OCI-LY3 (cell line): ENCODE results near the gene MAN2A2.

ENCODE experiments used
- H2AFZ ChIP-seq: fragments of 200-600, 300-600 bp; shearing (Covaris generic); 2 replicates; pipeline ENCODE4 v1.6.0; 2014; ENCODE audit warnings: antibody characterized with exemption, low read depth, low read length
- H3K27ac ChIP-seq: fragments of 200-600, 300-600 bp; sonication (generic); 2 replicates; pipeline ENCODE4 v1.5.1; 2014; ENCODE audit warnings: mild to moderate bottlenecking, low read length, moderate library complexity, mixed read lengths
- H3K27me3 ChIP-seq: fragments of 200-600, 300-600 bp; sonication (generic); 2 replicates; pipeline ENCODE4 v1.6.1; 2014; ENCODE audit warnings: low read depth, low read length, mixed read lengths
- H3K36me3 ChIP-seq: fragments of 200-600, 300-600 bp; sonication (generic); replicated peaks from 2 replicates; pipeline ENCODE3; 2014; ENCODE audit warnings: low read depth, low read length, mixed read lengths
- H3K4me1 ChIP-seq: fragments of 300-600, 200-600 bp; sonication (generic); 2 replicates; pipeline ENCODE4 v1.6.1; 2014; ENCODE audit warnings: low read length, mixed read lengths
- H3K4me2 ChIP-seq: fragments of 200-600, 300-600 bp; sonication (generic); 2 replicates; pipeline ENCODE4 v1.6.1; 2014; ENCODE audit warnings: low read length, mixed read lengths
- H3K4me3 ChIP-seq: fragments of 300-600, 200-600 bp; sonication (generic); 2 replicates; pipeline ENCODE4 v1.5.1; 2014; ENCODE audit warnings: antibody characterized with exemption, mild to moderate bottlenecking, low read length, moderate library complexity
- H3K79me2 ChIP-seq: fragments of 300-600, 200-600 bp; shearing (Covaris generic); 2 replicates; pipeline ENCODE4 v1.6.1; 2014; ENCODE audit warnings: mild to moderate bottlenecking, low read length, mixed read lengths
- H3K9ac ChIP-seq: fragments of 300-600, 200-600 bp; shearing (Covaris generic); 2 replicates; pipeline ENCODE4 v1.6.0; 2014; ENCODE audit warnings: mild to moderate bottlenecking, low read length, moderate library complexity
- H3K9me3 ChIP-seq: fragments of 200-600, 300-600 bp; shearing (Covaris generic); 2 replicates; pipeline ENCODE4 v1.6.1; 2014; ENCODE audit warnings: low read length, mixed read lengths; ENCODE audit not compliant: insufficient read depth
- H4K20me1 ChIP-seq: fragments of 200-600, 300-600 bp; sonication (generic); 2 replicates; pipeline ENCODE4 v1.6.1; 2016; ENCODE audit warnings: low read length, mixed read lengths; ENCODE audit not compliant: insufficient read depth
- CTCF ChIP-seq: fragments of 200-600, 300-600 bp; sonication (generic); IDR thresholded peaks from 2 replicates; pipeline ENCODE4 v1.5.1; 2014; ENCODE audit warnings: antibody characterized with exemption, low read length, low read depth
- EZH2phosphoT487 ChIP-seq: fragments of 200-600 bp; shearing (Covaris generic); IDR thresholded peaks from 2 replicates; pipeline ENCODE4 v1.6.1; 2018; ENCODE audit warnings: antibody characterized with exemption, mixed run types, low read depth

MAN2A2 gene

DNA sequence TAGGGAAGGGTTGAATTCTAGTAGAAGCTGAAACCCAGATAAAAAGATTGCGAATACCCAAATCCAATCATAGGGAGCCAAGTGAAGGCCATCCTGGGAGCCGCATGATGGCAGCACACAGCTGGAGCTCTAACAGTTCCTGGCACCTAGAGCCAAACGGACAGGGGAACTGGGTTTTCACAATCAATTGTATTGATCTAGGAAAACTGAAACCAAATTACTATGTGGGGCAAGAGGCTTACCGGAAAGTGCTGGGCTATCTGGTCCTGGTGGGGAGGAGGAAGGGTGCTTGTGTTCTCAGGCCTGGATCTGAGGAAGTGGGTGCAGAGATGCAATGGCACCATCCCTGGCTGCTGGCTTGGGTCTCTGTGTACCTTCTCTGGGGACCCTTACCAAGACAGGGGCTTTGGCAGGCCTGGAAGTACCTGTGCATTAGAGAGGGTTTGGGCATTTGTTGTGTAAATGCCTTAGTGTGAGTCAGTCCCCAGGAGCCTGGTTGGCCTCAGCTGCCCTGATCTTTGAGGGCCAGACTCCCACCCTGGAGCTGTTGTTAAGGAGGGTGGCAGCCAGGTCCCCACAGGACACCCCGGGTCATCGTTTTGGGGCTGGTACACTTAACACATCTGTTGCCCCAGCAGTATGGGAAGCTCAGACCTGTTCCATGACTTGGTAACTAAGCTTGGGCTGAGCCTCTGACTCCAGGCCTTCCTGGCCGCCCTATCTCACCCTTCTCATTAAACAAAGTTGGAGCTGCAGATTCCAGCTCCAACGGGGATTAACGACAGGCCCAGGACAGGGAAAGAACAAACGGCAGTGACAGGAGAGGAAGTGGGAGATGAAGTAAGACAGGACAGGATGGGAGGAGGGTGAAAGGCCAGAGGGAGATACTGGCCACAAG is 43.6 kb upstream of the MAN2A2 start:
- Histone ChIP-seq H3K4me1 (peaks cover 9% of the 10 kb centered on the region), H3K9me3 (no peaks in the 10 kb centered on the region), H4K20me1 (no peaks in the 10 kb centered on the region), H2AFZ (no peak overlapping the region), H3K27ac (no peak overlapping the region), H3K4me3 (no peak overlapping the region), H3K4me2 (no peak overlapping the region), H3K9ac (no peak overlapping the region), H3K79me2 (no peaks in the 10 kb centered on the region), H3K27me3 (no peaks in the 10 kb centered on the region), H3K36me3 (no peaks in the 10 kb centered on the region)
- TF ChIP-seq EZH2phosphoT487 (no peak), CTCF (no peak)

- Histone ChIP-seq H3K4me1 (peaks cover 6% of the 10 kb centered on the region), H3K4me2 (no peak overlapping the region)
Observed at GRCh38 chr15:90860450-90860849, 42.7 kb upstream of the MAN2A2 start.

DNA sequence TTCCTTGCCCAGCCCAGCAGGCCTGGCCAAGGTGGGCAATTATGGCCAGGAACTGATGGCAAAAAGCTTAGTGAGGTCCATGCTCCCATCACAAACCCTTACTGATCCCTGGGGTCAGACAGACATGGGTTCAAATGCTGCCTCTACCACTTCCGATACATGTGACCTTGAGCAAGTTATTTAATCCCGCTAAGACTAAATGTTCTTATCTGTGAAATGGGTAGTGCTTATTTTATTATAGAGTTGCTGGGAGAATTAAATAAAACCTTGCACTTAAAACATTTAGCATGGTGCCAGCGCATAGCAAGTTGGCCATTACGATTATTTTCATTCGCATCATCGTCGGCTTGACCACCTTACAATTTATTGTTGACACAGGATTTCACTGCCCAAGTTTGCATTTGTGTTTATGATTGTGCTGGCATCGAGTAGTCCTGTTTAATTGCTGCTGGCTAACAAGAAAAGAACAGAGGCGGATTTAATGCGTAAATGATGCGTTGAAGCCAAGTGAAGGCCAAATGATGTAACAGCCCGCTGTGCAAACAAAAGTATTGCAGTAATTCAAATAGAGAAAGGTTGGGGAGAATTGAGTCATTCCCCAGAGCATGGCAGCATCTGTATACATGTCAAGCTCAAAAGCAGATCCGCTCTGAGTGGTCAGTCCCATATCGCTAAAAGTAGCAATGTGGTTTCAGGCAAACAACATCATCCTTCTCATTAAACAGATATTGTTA is 42.0 kb upstream of the MAN2A2 start:
- no peaks in the 10 kb centered on the region for H3K36me3 ChIP-seq
- no peaks in the 10 kb centered on the region for H3K79me2 ChIP-seq
- no peak overlapping the region for H3K9ac ChIP-seq
- peaks cover 6% of the 10 kb centered on the region for H3K4me1 ChIP-seq
- no peak overlapping the region for H3K4me2 ChIP-seq
- H2AFZ ChIP-seq = no peak overlapping the region
- H3K27ac ChIP-seq = no peak overlapping the region
- TF ChIP-seq CTCF = no peak
- TF ChIP-seq EZH2phosphoT487 = no peak
- H4K20me1 ChIP-seq = no peaks in the 10 kb centered on the region
- H3K27me3 ChIP-seq = peaks cover 4% of the 10 kb centered on the region; the same call in 1 of the 2 replicates
- no peak overlapping the region for H3K4me3 ChIP-seq
- H3K9me3 ChIP-seq = no peaks in the 10 kb centered on the region

More at GRCh38 chr15:90860450-90860849, 42.7 kb upstream of the MAN2A2 start:
- Histone ChIP-seq H3K4me3 (no peak overlapping the region), H3K9me3 (no peaks in the 10 kb centered on the region), H3K9ac (no peak overlapping the region), H3K79me2 (no peaks in the 10 kb centered on the region), H4K20me1 (no peaks in the 10 kb centered on the region), H3K36me3 (no peaks in the 10 kb centered on the region), H2AFZ (no peak overlapping the region), H3K27ac (no peak overlapping the region), H3K27me3 (no peaks in the 10 kb centered on the region)
- TF ChIP-seq EZH2phosphoT487 (no peak), CTCF (no peak)

GRCh38 chr15:90862487-90862886 is 40.6 kb upstream of the MAN2A2 start:
- no peaks in the 10 kb centered on the region for H3K36me3 ChIP-seq
- no peaks in the 10 kb centered on the region for H3K4me1 ChIP-seq
- H3K27me3 ChIP-seq = peaks cover 17% of the 10 kb centered on the region
- no peak overlapping the region for H3K4me3 ChIP-seq
- no peaks in the 10 kb centered on the region for H4K20me1 ChIP-seq
- no peak for TF ChIP-seq EZH2phosphoT487
- TF ChIP-seq CTCF = no peak
- H3K9ac ChIP-seq = no peak overlapping the region
- H3K9me3 ChIP-seq = no peaks in the 10 kb centered on the region
- H3K4me2 ChIP-seq = no peak overlapping the region
- no peak overlapping the region for H3K27ac ChIP-seq
- H2AFZ ChIP-seq = no peak overlapping the region
- H3K79me2 ChIP-seq = no peaks in the 10 kb centered on the region
